GM12872 (cell line): ENCODE measurements around the gene RETNLB.

Source experiments
- TF ChIP-seq, protein P1 (sequence below): IDR thresholded peaks from 3 replicates; pipeline ENCODE4 v1.5.1; 2011; ENCODE audit warnings: low read depth, mild to moderate bottlenecking, low read length, moderate library complexity; ENCODE audit not compliant: insufficient read depth

RETNLB gene

DNA sequence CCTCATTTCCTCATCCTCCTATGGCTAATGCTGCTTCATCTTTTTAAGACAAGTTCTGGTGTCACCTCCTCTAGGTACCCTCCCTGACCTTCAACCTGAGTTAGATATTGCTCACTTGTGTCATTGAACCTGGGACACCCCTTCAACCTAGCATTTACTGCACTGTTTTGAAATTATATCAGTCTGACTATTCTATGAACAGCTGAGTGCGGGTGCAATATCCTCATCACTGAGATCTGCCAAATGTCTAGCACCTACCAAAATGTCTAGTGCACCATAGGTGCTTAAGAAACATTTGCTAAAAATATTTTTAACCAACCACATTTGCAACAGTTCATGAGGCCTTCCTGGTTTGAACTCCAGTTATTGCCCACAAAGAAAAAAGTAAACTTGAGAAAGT lies 34.5 kb downstream of the RETNLB start:
- TF ChIP-seq, protein P1, sequence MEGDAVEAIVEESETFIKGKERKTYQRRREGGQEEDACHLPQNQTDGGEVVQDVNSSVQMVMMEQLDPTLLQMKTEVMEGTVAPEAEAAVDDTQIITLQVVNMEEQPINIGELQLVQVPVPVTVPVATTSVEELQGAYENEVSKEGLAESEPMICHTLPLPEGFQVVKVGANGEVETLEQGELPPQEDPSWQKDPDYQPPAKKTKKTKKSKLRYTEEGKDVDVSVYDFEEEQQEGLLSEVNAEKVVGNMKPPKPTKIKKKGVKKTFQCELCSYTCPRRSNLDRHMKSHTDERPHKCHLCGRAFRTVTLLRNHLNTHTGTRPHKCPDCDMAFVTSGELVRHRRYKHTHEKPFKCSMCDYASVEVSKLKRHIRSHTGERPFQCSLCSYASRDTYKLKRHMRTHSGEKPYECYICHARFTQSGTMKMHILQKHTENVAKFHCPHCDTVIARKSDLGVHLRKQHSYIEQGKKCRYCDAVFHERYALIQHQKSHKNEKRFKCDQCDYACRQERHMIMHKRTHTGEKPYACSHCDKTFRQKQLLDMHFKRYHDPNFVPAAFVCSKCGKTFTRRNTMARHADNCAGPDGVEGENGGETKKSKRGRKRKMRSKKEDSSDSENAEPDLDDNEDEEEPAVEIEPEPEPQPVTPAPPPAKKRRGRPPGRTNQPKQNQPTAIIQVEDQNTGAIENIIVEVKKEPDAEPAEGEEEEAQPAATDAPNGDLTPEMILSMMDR: no peak

DNA sequence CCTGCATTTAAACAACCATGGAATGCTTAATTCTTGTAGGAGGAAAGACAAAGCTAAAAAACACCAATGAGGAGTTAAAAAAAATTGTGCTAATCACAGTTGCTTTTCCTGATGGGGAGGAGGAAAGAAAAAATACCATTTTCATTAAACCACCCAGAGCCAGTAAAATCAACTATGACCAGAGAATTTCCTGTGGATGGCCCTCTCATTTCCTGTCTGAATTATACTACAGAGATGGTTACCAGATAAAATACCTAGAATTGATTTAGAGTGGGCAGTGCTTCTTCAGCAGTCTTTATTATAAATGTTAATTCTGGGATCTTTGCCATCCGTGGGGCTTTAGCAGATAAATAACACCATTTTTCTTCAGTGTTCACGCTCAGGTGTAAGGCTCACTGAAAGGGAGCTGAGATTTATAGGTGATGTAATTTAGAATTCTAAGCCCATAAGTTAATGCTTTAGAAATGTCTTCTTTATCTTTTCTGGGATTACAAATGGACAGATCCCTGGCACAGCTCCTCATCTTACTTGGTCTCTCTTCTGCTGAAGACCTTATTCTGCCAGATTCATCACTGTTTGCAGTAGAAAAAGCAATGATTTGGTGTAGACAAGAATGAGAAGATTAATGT lies 37.9 kb downstream of the RETNLB start:
- TF ChIP-seq, protein P1: no peak

DNA sequence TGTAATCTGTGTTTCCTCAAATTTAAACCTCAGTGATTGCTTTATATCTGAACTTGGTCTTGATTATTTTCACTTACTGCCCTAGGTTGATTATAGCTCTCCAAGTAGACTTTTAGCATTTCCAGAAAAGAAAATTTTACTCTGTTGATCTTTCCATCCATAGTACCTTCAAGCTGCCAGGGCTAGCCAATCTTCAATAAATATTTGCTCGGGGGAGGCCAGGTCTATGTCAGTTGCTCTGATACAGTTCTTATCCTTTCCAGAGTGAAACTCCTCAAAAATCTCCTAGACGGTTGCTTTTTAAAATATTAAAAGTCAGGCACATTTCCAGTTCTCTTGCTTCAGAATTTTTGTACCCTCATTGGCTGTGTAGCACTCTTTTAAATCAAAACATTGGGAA lies 38.8 kb downstream of the RETNLB start:
- TF ChIP-seq, protein P1: no peak

DNA sequence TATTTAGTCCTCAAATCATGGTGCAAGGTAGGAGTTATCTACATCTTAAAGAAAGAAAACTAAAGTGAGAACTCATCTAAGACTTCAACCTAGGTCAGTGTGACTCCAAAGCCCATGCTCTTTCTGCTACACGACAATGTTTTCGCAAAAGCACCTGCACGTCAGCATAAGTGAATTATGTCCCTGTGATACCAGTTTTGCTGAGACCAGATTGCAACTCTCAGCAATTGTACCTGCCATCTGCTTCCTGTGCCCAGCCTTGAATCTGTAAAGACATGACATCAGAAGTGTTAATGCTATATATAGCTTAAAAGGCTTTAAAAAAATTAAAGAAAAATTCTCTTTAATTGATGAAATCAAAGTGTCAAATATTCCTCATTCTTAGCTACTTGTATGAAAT lies 43.4 kb downstream of the RETNLB start:
- TF ChIP-seq, protein P1: no peak

DNA sequence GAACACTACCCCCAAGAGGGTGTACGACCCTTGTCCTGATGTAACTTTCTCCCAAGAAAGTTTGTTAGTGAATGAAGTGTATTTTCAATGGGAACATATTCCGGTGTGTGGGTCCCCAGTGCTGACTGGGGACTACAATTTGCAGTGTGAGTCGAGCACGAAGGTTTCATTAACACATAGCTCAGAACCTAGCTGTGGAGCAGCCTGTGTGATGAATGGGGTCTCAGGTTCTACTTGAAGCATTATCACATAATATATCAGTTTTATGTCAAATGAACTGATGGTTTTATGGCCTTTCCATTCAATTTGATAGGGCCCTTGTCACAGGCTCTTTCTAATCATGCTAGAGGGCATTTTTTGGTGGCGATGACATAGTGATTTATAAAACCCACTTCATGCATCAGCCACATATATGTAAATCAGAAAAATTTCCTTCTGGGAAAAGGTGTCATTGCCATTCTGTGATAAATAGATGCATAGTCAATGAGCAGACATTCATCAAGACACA lies 44.1 kb downstream of the RETNLB start:
- TF ChIP-seq, protein P1: no peak
